ENCODE measurements around the gene CXorf38.

Gene CXorf38

GRCh38 chrX:40647307-40648197 is at the start of gene CXorf38:
CXorf38 (minus strand) TSS chrX:40647561; CDS start chrX:40647520, 41 bp downstream.
- TF ChIP-seq ZNF274 (IDR thresholded peaks at IDR 0.05; ENCODE audit: low read depth, low read length), result no peak
- H3K4me3 ChIP-seq (ENCODE audit: low read length), result peak within 1 kb of the TSS; percentile 93

GRCh38 chrX:40694802-40695201 is 47.4 kb upstream of the CXorf38 start:
- no peak overlapping the region for H3K4me3 ChIP-seq (ENCODE audit: low read length)
- no peak for TF ChIP-seq ZNF274 (IDR thresholded peaks at IDR 0.05; ENCODE audit: low read depth, low read length)

DNA sequence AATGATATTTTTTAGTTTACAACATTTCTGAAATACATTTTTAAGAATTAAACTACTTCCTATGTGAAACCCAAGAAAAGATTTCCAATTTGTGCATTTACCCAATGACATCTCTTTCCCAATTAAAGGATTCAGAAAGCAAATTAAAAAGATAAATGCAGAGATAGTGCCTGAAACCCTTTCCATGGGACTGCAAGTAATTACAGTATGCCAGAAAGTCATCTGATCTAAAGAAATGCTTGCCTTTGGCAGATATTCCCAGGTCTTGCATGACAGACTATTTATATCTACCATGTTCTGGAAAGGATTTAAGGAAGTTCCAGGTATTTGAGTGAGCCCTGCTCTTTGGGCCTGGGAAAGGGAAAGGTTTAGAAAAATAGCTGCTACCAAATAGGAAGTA is 41.6 kb upstream of the CXorf38 start:
- H3K4me3 ChIP-seq (ENCODE audit: low read length), result no peak overlapping the region
- TF ChIP-seq ZNF274 (IDR thresholded peaks at IDR 0.05; ENCODE audit: low read depth, low read length), result no peak

DNA sequence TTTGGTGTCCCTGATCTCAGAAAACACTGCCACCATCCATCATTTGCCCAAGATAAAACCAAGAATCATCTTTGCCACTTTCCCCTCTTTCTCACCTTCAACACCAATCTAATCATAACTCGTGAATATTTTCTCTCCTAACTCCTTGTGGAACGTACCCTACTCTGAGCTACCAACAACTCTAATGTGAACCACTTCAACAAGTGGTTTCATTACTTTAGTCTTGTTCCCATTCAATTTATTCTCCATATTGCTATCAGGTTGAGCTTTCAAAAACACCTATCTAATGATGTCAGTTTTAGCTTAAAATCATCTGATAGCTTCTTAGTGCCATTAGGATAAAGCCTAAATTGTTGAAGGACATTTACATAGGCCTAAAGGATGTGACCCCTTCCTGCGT is 39.8 kb upstream of the CXorf38 start:
- TF ChIP-seq ZNF274 (IDR thresholded peaks at IDR 0.05; ENCODE audit: low read depth, low read length), result no peak
- no peak overlapping the region for H3K4me3 ChIP-seq (ENCODE audit: low read length)

- no peak for TF ChIP-seq ZNF274 (IDR thresholded peaks at IDR 0.05; ENCODE audit: low read depth, low read length)
- no peak overlapping the region for H3K4me3 ChIP-seq (ENCODE audit: low read length)
These were observed 38.1 kb upstream of the CXorf38 start for GRCh38 chrX:40685362-40685918.

- TF ChIP-seq ZNF274 (IDR thresholded peaks at IDR 0.05; ENCODE audit: low read depth, low read length), result no peak
- no peak overlapping the region for H3K4me3 ChIP-seq (ENCODE audit: low read length)
These were observed 36.7 kb upstream of the CXorf38 start for GRCh38 chrX:40684092-40684491.

GRCh38 chrX:40683245-40683644 is 35.9 kb upstream of the CXorf38 start:
- H3K4me3 ChIP-seq (ENCODE audit: low read length), result no peak overlapping the region
- TF ChIP-seq ZNF274 (IDR thresholded peaks at IDR 0.05; ENCODE audit: low read depth, low read length), result no peak

DNA sequence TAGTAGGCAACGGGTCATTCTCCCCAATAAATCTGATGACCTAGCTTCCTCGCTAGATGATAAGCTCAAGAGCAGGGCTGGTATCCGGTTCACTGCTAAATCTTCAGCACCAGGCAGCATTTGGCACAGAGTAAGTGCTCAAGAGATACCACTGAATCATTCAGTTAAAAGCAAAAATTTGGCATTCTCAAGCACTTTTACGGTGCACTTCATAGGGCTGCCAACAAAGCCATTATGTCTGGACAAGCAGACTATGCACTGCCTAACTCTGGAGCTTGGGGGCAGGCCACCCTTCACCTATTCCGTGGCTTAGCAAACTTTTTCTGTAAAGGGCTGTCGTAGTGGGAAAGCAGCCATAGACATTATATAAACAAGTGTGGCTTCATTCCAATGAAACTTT is 23.8 kb upstream of the CXorf38 start:
- no peak overlapping the region for H3K4me3 ChIP-seq (ENCODE audit: low read length)

DNA sequence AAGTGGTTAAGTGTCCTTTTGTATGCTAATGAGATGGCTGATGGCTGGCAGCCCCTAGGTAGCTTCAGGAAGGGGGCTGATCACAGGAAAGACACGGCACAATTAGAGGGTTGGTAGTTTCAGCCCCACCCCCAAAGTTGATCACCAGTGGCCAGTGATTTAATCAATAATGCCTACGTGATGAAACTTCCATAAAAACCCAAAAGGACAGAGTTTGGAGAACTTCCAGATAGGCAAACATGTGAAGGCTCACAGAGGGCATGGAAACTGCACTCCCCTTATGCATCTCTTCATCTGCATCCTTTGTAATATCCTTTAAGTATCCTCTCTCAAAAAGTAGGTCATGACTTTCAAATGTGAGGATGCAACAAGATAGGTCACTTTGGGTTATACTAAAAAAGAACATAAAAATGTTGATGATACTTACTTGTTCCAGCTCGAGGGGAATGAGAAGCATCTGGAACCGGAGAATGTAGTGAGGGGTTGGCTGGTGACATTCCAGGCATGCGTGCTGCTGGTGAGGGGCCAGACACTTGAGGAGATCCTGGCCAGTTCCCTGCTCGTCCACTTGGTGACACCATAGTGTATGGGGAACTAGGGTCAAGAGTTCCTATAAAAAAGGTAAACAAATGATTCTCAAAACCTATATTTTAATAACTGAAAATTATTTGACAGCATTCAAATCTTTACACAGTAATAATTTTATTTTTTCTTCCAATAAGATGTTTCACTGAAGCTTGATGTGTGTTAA is 16.7 kb upstream of the CXorf38 start:
- no peak for TF ChIP-seq ZNF274 (IDR thresholded peaks at IDR 0.05; ENCODE audit: low read depth, low read length)
- no peak overlapping the region for H3K4me3 ChIP-seq (ENCODE audit: low read length)

More for the DNA sequence above, 23.8 kb upstream of the CXorf38 start:
- no peak for TF ChIP-seq ZNF274 (IDR thresholded peaks at IDR 0.05; ENCODE audit: low read depth, low read length)

GRCh38 chrX:40663078-40663740 is 15.8 kb upstream of the CXorf38 start:
- no peak for TF ChIP-seq ZNF274 (IDR thresholded peaks at IDR 0.05; ENCODE audit: low read depth, low read length)

DNA sequence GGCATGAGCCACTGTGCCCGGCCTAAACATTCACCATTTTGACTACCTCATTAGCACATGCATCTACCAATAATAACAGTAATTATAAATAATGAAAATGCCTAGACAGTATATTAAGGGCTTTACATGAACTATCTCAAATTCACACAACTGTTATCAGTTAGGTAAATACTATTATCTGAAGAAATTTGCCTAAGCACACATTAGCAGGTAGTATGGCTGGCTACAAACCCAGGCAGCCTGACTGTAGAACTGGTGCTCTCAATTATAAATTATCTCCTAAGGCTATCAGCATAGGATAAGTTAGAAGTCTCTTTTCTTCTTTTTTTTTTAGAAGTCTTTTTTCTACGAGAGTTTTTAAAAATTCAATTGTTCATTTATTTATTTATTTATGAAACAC is 14.1 kb upstream of the CXorf38 start:
- no peak for TF ChIP-seq ZNF274 (IDR thresholded peaks at IDR 0.05; ENCODE audit: low read depth, low read length)
- H3K4me3 ChIP-seq (ENCODE audit: low read length), result no peak overlapping the region

More at GRCh38 chrX:40663078-40663740, 15.8 kb upstream of the CXorf38 start:
- H3K4me3 ChIP-seq (ENCODE audit: low read length), result no peak overlapping the region

DNA sequence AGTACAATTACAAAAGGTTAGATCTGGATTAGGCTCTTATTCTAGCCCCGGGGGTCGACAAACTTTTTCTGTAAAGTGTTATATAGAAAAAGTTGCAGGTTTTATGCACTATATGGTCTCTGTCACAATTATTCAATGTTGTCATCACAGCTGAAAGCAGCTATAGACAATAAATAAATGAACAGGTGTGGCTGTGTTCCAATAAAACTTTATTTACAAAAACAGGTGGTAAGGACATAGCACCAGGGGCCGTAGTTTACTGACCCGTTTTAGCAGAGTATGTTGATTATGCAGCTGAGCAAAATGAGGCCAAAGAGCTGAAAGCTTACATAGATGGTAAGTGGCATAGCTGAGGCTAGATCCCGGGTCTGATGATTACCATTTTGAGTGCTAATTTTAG is 13.0 kb upstream of the CXorf38 start:
- no peak overlapping the region for H3K4me3 ChIP-seq (ENCODE audit: low read length)
- no peak for TF ChIP-seq ZNF274 (IDR thresholded peaks at IDR 0.05; ENCODE audit: low read depth, low read length)

- no peak for TF ChIP-seq ZNF274 (IDR thresholded peaks at IDR 0.05; ENCODE audit: low read depth, low read length)
- no peak overlapping the region for H3K4me3 ChIP-seq (ENCODE audit: low read length)
These were observed 6.2 kb upstream of the CXorf38 start for GRCh38 chrX:40653535-40653934.

- no peak overlapping the region for H3K4me3 ChIP-seq (ENCODE audit: low read length)
- TF ChIP-seq ZNF274 (IDR thresholded peaks at IDR 0.05; ENCODE audit: low read depth, low read length), result no peak
These were observed 5.3 kb upstream of the CXorf38 start for GRCh38 chrX:40652664-40653063.

All from GM08714 (cell line).